Muscle of leg (tissue), 11 donors: ENCODE data around the gene B4GALT6. TPM values are rescaled to one million over a fixed set of nuclear protein-coding genes. Genes with fewer than 3 reads are reported as not detected.

Experiments
- DNase-seq: peaks from one replicate; pipeline ENCODE4 v3.0.0; 2013
- H3K27ac ChIP-seq: one replicate; pipeline ENCODE4 v1.5.1; 2013; ENCODE audit warnings: mild to moderate bottlenecking, low read length, control low read depth
- H3K27me3 ChIP-seq: one replicate; pipeline ENCODE4 v1.6.1; 2013; ENCODE audit warnings: low read length; ENCODE audit not compliant: control insufficient read depth, insufficient read depth
- H3K36me3 ChIP-seq: one replicate; pipeline ENCODE4 v1.6.1; 2013; ENCODE audit warnings: low read length; ENCODE audit not compliant: control insufficient read depth, insufficient read depth
- H3K4me1 ChIP-seq: one replicate; pipeline ENCODE4 v1.6.1; 2013; ENCODE audit warnings: low read length; ENCODE audit not compliant: control insufficient read depth, insufficient read depth
- H3K4me3 ChIP-seq: one replicate; pipeline ENCODE4 v1.5.1; 2013; ENCODE audit warnings: low read length, control low read depth
- H3K9me3 ChIP-seq: replicated peaks from 2 replicates; pipeline ENCODE4 v1.6.1; 2013; ENCODE audit warnings: low read depth, low read length; ENCODE audit not compliant: control insufficient read depth
- WGBS: methylation state at CpG from one replicate; pipeline ENCODE4 v1.1.5; 2013; ENCODE audit warnings: missing lambda C conversion rate; ENCODE audit not compliant: insufficient coverage; 5-methylcytosine and 5-hydroxymethylcytosine counted together
- polyA plus RNA-seq, 8 donors: library from polyadenylated mRNA; unstranded; fragments of 120-200 nt; gene quantifications; one replicate each; pipeline versions ENCODE4 v1.2.1 to v1.2.3, GENCODE V29; 2013; ENCODE audit warnings: inconsistent platforms in 1 of 8, low replicate concordance in 1 of 8; ENCODE audit not compliant: insufficient read length in 8 of 8, insufficient read depth in 1 of 8
- total RNA-seq: library from RNA; stranded (reverse); fragments of 120-200 nt; gene quantifications from one replicate; pipeline ENCODE4 v1.2.4, GENCODE V29; 2013

Gene B4GALT6
- total and polyA plus RNA-seq, 9 donors = 3.9 to 13.0 (median 11.7) TPM

GRCh38 chr18:31679791-31680432 is 4.5 kb downstream of the B4GALT6 start:
- Histone ChIP-seq H3K4me3 (no peak overlapping the region), H3K27ac (no peak overlapping the region)
- 94% methylated on average over 3 of the region's 5 CpGs for WGBS

DNA sequence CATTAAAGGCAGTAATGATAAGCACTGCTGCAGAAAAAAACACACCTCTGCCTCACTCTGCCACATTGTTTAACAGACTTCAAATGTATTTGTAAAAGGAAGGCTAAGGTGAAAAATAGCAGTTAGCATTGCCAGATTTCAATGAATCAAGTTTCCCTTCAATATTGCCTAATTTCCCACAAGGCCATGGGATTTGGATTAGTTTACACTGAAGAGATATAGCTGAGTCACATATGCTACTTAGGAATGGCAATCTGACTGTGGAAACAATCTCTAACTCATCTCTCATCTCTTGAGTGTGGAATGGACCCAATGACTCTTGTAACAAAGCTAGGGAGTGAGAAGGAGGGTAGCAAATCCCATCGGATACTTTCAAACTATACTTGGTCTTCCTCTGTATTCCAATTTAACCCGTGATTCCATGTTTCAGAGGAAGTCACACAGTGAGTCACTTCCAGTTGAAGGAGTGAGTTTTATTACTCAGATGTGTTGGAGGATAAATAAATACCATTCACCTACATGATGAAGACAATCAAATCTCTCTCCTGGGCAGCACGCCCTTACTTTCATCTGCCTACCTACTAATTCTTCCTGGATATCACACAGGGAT is 5.1 kb downstream of the B4GALT6 start:
- Histone ChIP-seq H3K27me3 (no peaks in the 10 kb centered on the region), H3K27ac (no peak overlapping the region), H3K4me3 (no peak overlapping the region), H3K9me3 (no peaks in the 10 kb centered on the region), H3K4me1 (peaks cover 7% of the 10 kb centered on the region), H3K36me3 (no peaks in the 10 kb centered on the region)
- no peak for DNase-seq
- 83% methylated on average over 1 of the region's 3 CpGs for WGBS

More at GRCh38 chr18:31679791-31680432, 4.5 kb downstream of the B4GALT6 start:
- Histone ChIP-seq H3K9me3 (no peaks in the 10 kb centered on the region), H3K36me3 (no peaks in the 10 kb centered on the region), H3K27me3 (no peaks in the 10 kb centered on the region), H3K4me1 (peaks cover 7% of the 10 kb centered on the region)
- no peak for DNase-seq

- no peaks in the 10 kb centered on the region for H3K27me3 ChIP-seq
- H3K9me3 ChIP-seq = no peaks in the 10 kb centered on the region
- no peaks in the 10 kb centered on the region for H3K4me1 ChIP-seq
- no peak for DNase-seq
- WGBS = 80% methylated on average over 1 of the region's 4 CpGs
- no peak overlapping the region for H3K27ac ChIP-seq
- H3K36me3 ChIP-seq = no peaks in the 10 kb centered on the region
- no peak overlapping the region for H3K4me3 ChIP-seq
These were observed 6.0 kb downstream of the B4GALT6 start for GRCh38 chr18:31678425-31678824.

GRCh38 chr18:31677592-31677991 is 6.8 kb downstream of the B4GALT6 start:
- no peak overlapping the region for H3K27ac ChIP-seq
- WGBS = 58% methylated on average over 2 of the region's 6 CpGs
- H3K27me3 ChIP-seq = no peaks in the 10 kb centered on the region
- no peaks in the 10 kb centered on the region for H3K4me1 ChIP-seq
- DNase-seq = no peak
- no peak overlapping the region for H3K4me3 ChIP-seq
- H3K9me3 ChIP-seq = no peaks in the 10 kb centered on the region
- H3K36me3 ChIP-seq = no peaks in the 10 kb centered on the region

- Histone ChIP-seq H3K4me1 (no peaks in the 10 kb centered on the region), H3K27ac (no peak overlapping the region), H3K9me3 (no peaks in the 10 kb centered on the region), H3K27me3 (no peaks in the 10 kb centered on the region), H3K4me3 (no peak overlapping the region), H3K36me3 (no peaks in the 10 kb centered on the region)
- DNase-seq = no peak
These were observed 9.0 kb downstream of the B4GALT6 start for GRCh38 chr18:31675404-31675803.

DNA sequence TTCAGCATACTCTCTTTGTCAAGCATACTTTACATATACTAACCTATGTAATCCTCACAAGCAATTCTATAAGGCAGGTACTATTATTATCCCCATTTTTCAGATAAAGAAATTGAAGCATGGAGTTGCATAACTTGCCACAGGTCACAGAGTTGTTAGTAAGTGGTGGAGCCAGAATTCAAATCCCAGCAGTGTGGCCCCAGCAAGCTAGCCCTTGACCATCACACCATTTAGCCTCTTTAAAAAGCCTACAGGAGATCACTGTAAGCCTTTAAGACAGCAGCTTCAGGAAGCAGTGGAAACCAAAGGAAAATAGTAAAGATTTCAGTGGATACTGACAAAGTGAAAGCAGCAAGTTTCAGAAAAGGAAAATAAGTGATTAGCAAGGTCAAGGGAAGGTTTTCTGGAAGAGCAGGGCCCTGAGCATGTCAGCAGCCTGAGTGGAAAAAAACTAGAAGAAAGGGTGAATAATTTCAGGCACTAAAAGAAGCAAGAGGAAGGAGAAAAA is 11.7 kb downstream of the B4GALT6 start:
- no peak overlapping the region for H3K4me3 ChIP-seq
- no peak overlapping the region for H3K27ac ChIP-seq
- no peaks in the 10 kb centered on the region for H3K9me3 ChIP-seq
- no peaks in the 10 kb centered on the region for H3K27me3 ChIP-seq
- DNase-seq = no peak
- no peaks in the 10 kb centered on the region for H3K36me3 ChIP-seq
- H3K4me1 ChIP-seq = no peaks in the 10 kb centered on the region

GRCh38 chr18:31671951-31672350 is 12.4 kb downstream of the B4GALT6 start:
- no peak for DNase-seq
- no peak overlapping the region for H3K27ac ChIP-seq
- 89% methylated on average over 1 of the region's 1 CpG for WGBS
- H3K4me3 ChIP-seq = no peak overlapping the region
- H3K9me3 ChIP-seq = no peaks in the 10 kb centered on the region
- H3K36me3 ChIP-seq = no peaks in the 10 kb centered on the region
- no peaks in the 10 kb centered on the region for H3K27me3 ChIP-seq
- H3K4me1 ChIP-seq = no peaks in the 10 kb centered on the region

DNA sequence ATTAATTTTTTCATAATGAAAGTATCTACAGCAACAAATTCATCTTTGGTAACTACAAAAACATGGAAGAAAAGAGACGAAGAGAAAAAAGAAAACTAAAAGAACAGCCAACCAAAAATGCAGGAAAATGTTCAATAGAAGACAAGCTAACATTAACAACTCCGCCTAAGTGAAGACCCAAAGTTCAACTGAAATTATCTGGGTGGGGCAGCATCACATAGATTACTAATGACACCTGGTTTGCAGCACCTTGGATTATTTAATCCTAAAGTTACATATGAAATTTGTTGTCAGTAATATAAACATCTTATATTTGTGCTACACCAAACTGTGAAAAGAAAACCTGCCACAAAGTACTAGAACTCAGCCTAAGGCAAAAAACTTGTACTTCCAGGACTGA is 14.8 kb downstream of the B4GALT6 start:
- Histone ChIP-seq H3K36me3 (no peaks in the 10 kb centered on the region), H3K4me3 (no peak overlapping the region), H3K9me3 (no peaks in the 10 kb centered on the region), H3K27me3 (no peaks in the 10 kb centered on the region), H3K4me1 (no peaks in the 10 kb centered on the region), H3K27ac (no peak overlapping the region)
- no CpG with 5 or more reads among the region's 2 CpGs for WGBS
- no peak for DNase-seq

- no CpG with 5 or more reads among the region's 1 CpG for WGBS
- DNase-seq = no peak
- Histone ChIP-seq H3K27me3 (no peaks in the 10 kb centered on the region), H3K9me3 (no peaks in the 10 kb centered on the region), H3K4me3 (no peak overlapping the region), H3K4me1 (no peaks in the 10 kb centered on the region), H3K36me3 (no peaks in the 10 kb centered on the region), H3K27ac (no peak overlapping the region)
These were observed 17.2 kb downstream of the B4GALT6 start for GRCh38 chr18:31667185-31667584.

- no CpG with 5 or more reads among the region's 5 CpGs for WGBS
- Histone ChIP-seq H3K4me3 (no peak overlapping the region), H3K36me3 (no peaks in the 10 kb centered on the region), H3K9me3 (no peaks in the 10 kb centered on the region), H3K27ac (no peak overlapping the region), H3K27me3 (no peaks in the 10 kb centered on the region), H3K4me1 (no peaks in the 10 kb centered on the region)
- no peak for DNase-seq
These were observed 18.3 kb downstream of the B4GALT6 start for GRCh38 chr18:31666055-31666454.
